H9 (cell line): ENCODE data around the gene SART1. TPM values are rescaled to one million over a fixed set of nuclear protein-coding genes. Genes with fewer than 3 reads are reported as not detected.
"Not testable (repeated sequence)": the region's sequence is repeated elsewhere in the genome, so short reads cannot be mapped to it uniquely, and the experiment has no call there.

Experiments used
- DNase-seq: peaks from one replicate; pipeline ENCODE4 v3.0.0-alpha.2; 2017
- H2AFZ ChIP-seq: one replicate; pipeline ENCODE4 v1.6.1; 2013; ENCODE audit warnings: mild to moderate bottlenecking, low read length, control low read depth, moderate library complexity
- H2AK5ac ChIP-seq: 2 replicates; pipeline ENCODE4 v1.6.1; 2013; ENCODE audit warnings: low read length, control low read depth, mixed read lengths; ENCODE audit not compliant: insufficient read length
- H2BK120ac ChIP-seq: one replicate; pipeline ENCODE4 v1.6.1; 2013; ENCODE audit warnings: low read depth, mild to moderate bottlenecking, low read length, control low read depth, inconsistent platforms; ENCODE audit not compliant: poor library complexity, severe bottlenecking
- H2BK12ac ChIP-seq: 2 replicates; pipeline ENCODE4 v1.6.1; 2013; ENCODE audit warnings: low read length, control low read depth, mixed read lengths, low read depth; ENCODE audit not compliant: insufficient read length
- H2BK15ac ChIP-seq: 2 replicates; pipeline ENCODE4 v1.6.1; 2013; ENCODE audit warnings: low read depth, low read length, control low read depth
- H2BK20ac ChIP-seq: one replicate; pipeline ENCODE4 v1.6.1; 2013; ENCODE audit warnings: low read depth, mild to moderate bottlenecking, low read length, control low read depth, inconsistent platforms; ENCODE audit not compliant: poor library complexity, severe bottlenecking
- H2BK5ac ChIP-seq: 2 replicates; pipeline ENCODE4 v1.6.1; 2013; ENCODE audit warnings: low read length, control low read depth, mixed read lengths; ENCODE audit not compliant: insufficient read length
- H3K14ac ChIP-seq: 2 replicates; pipeline ENCODE4 v1.6.1; 2013; ENCODE audit warnings: low read length, control low read depth; ENCODE audit not compliant: insufficient read depth
- H3K18ac ChIP-seq: 2 replicates; pipeline ENCODE4 v1.6.1; 2013; ENCODE audit warnings: low read depth, mild to moderate bottlenecking, mixed read lengths, low read length, control low read depth; ENCODE audit not compliant: insufficient read length
- H3K23ac ChIP-seq: 2 replicates; pipeline ENCODE4 v1.6.1; 2013; ENCODE audit warnings: low read length, control low read depth, mixed read lengths, low read depth; ENCODE audit not compliant: insufficient read length
- H3K23me2 ChIP-seq: 2 replicates; pipeline ENCODE4 v1.6.1; 2013; ENCODE audit warnings: low read depth, mild to moderate bottlenecking, mixed read lengths, low read length, control low read depth; ENCODE audit not compliant: insufficient read length, poor library complexity, severe bottlenecking
- H3K27ac ChIP-seq: 2 replicates; pipeline ENCODE4 v1.5.1; 2013; ENCODE audit warnings: low read length, control low read depth, mixed read lengths, low read depth; ENCODE audit not compliant: insufficient read length
- H3K27me3 ChIP-seq: 2 replicates; pipeline ENCODE4 v1.6.1; 2013; ENCODE audit warnings: low read length, control low read depth, inconsistent platforms; ENCODE audit not compliant: insufficient read depth
- H3K4ac ChIP-seq: 2 replicates; pipeline ENCODE4 v1.6.1; 2013; ENCODE audit warnings: low read depth, mild to moderate bottlenecking, control low read depth, inconsistent platforms, low read length, moderate library complexity
- H3K4me1 ChIP-seq: 2 replicates; pipeline ENCODE4 v1.6.1; 2013; ENCODE audit warnings: low read length, control low read depth, inconsistent platforms; ENCODE audit not compliant: insufficient read depth
- H3K4me2 ChIP-seq: 2 replicates; pipeline ENCODE4 v1.6.1; 2013; ENCODE audit warnings: low read length, control low read depth, mixed read lengths; ENCODE audit not compliant: insufficient read length, insufficient read depth
- H3K56ac ChIP-seq: 2 replicates; pipeline ENCODE4 v1.6.1; 2013; ENCODE audit warnings: low read depth, mild to moderate bottlenecking, mixed read lengths, low read length, control low read depth; ENCODE audit not compliant: insufficient read length
- H3K79me1 ChIP-seq: 2 replicates; pipeline ENCODE4 v1.6.1; 2013; ENCODE audit warnings: low read depth, mild to moderate bottlenecking, moderate library complexity, low read length, control low read depth, inconsistent platforms; ENCODE audit not compliant: insufficient read depth, poor library complexity, severe bottlenecking
- H3K79me2 ChIP-seq: 2 replicates; pipeline ENCODE4 v1.6.1; 2013; ENCODE audit warnings: low read length, control low read depth, inconsistent platforms; ENCODE audit not compliant: insufficient read depth
- H3K9ac ChIP-seq: 2 replicates; pipeline ENCODE4 v1.6.1; 2013; ENCODE audit warnings: low read length, control low read depth, mixed read lengths; ENCODE audit not compliant: insufficient read length; ENCODE audit errors: extremely low read depth
- H3K9me3 ChIP-seq: one replicate; pipeline ENCODE4 v1.6.1; 2013; ENCODE audit warnings: low read depth, low read length, inconsistent platforms; ENCODE audit not compliant: control insufficient read depth
- H3T11ph ChIP-seq: one replicate; pipeline ENCODE4 v1.6.1; 2013; ENCODE audit warnings: mild to moderate bottlenecking, low read length, control low read depth, inconsistent platforms
- H4K20me1 ChIP-seq: one replicate; pipeline ENCODE4 v1.6.1; 2013; ENCODE audit not compliant: control insufficient read depth, insufficient read length, insufficient read depth
- H4K5ac ChIP-seq: 2 replicates; pipeline ENCODE4 v1.6.1; 2013; ENCODE audit warnings: low read depth, mild to moderate bottlenecking, mixed read lengths, low read length, control low read depth; ENCODE audit not compliant: insufficient read length
- H4K8ac ChIP-seq: replicated peaks from 2 replicates; pipeline ENCODE4 v1.6.1; 2013; ENCODE audit warnings: low read length, control low read depth, mixed read lengths, low read depth; ENCODE audit not compliant: insufficient read length
- H4K91ac ChIP-seq: 2 replicates; pipeline ENCODE4 v1.6.1; 2013; ENCODE audit warnings: low read depth, mild to moderate bottlenecking, moderate library complexity, mixed read lengths, low read length, control low read depth; ENCODE audit not compliant: insufficient read length
- H3K27ac Mint-ChIP-seq, 3 experiments: 2 replicates in 2 of 3; 3 replicates in 1 of 3; pipeline ENCODE4 v1.8.0; 2020 to 2021; ENCODE audit warnings: mixed read lengths in 3 of 3, mild to moderate bottlenecking in 1 of 3, moderate library complexity in 1 of 3
- H3K27me3 Mint-ChIP-seq: 2 replicates; pipeline ENCODE4 v1.8.0; 2021; ENCODE audit warnings: low read depth, mild to moderate bottlenecking, moderate library complexity, mixed read lengths
- H3K36me3 Mint-ChIP-seq, 3 experiments: 2 replicates in 2 of 3; 3 replicates in 1 of 3; pipeline ENCODE4 v1.8.0; 2020 to 2021; ENCODE audit warnings: low read depth in 3 of 3, mixed read lengths in 3 of 3; ENCODE audit not compliant: insufficient read depth in 1 of 3
- H3K4me1 Mint-ChIP-seq, 2 experiments: 2 replicates each; pipeline ENCODE4 v1.8.0; 2020; ENCODE audit warnings: mixed read lengths in 2 of 2
- H3K4me3 Mint-ChIP-seq, 2 experiments: 2 replicates in 1 of 2; 3 replicates in 1 of 2; pipeline ENCODE4 v1.8.0; 2020 to 2021; ENCODE audit warnings: mild to moderate bottlenecking in 2 of 2, mixed read lengths in 2 of 2, moderate library complexity in 1 of 2
- H3K9me3 Mint-ChIP-seq, 2 experiments: 2 replicates in 1 of 2; 3 replicates in 1 of 2; pipeline ENCODE4 v1.8.0; 2020; ENCODE audit warnings: mild to moderate bottlenecking in 2 of 2, mixed read lengths in 2 of 2, moderate library complexity in 1 of 2
- CTCF ChIP-seq: fragments of 200-600 bp; sonication (generic); conservative IDR thresholded peaks from 3 replicates; pipeline ENCODE4 v1.8.0; 2021; ENCODE audit warnings: antibody characterized with exemption, mild to moderate bottlenecking
- WGBS: extraction: QIAGEN DNeasy Blood & Tissue Kit; methylation state at CpG from one replicate; pipeline ENCODE4 v1.1.7; 2013; ENCODE audit warnings: missing lambda C conversion rate, low lambda C conversion rate, mixed read lengths; ENCODE audit not compliant: insufficient read length; ENCODE audit errors: extremely low coverage; 5-methylcytosine and 5-hydroxymethylcytosine counted together
- total RNA-seq: library from RNA; stranded (reverse); gene quantifications from 2 replicates; pipeline ENCODE4 v1.2.1, GENCODE V29; 2021

Gene SART1
- total RNA-seq, 1 experiment from 2014 or later: 52.0 TPM

DNA sequence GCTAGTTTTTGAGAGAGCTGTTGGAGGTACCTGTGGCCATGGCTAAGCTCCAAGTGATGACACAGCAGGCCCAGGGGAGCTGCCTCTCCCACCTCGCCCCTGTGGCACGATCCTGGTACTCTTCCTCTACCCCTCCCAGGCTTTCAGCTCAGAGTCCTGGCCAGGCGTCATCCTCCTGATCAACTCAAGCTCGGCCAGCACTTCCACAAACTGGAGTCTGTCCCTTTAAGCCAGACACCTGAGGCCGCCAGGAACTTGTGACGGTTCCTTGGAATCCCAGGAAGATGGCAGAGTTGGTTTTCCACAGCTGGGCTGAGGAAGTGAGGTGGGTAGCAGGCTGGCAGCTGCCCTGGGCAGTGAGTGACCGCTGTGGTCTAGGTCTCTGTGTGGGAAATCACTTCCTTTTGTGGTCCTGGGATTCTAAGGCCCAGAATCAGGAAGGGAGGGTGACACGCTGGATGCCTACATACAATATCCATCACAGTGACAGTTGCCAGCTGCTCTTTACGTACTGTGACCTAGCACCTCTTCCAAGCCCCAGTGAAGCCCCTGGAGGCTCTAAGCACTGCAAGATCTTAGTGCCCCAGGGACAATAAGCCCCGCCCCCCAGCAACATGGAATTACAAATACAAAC is 47.1 kb downstream of the SART1 start:
- peaks cover 16 to 30% of the 10 kb centered on the region in 2 experiments for H3K4me1 Mint-ChIP-seq
- TF ChIP-seq CTCF: no peak
- no peak overlapping the region for H3K18ac ChIP-seq
- H3K79me2 ChIP-seq: no peaks in the 10 kb centered on the region
- H4K5ac ChIP-seq: no peak overlapping the region
- WGBS: no CpG with 5 or more reads among the region's 10 CpGs
- H3K27ac Mint-ChIP-seq: no peak overlapping the region; a peak in 1 of 7 replicates
- H3K4ac ChIP-seq: no peak overlapping the region
- no peaks in the 10 kb centered on the region for H3K4me1 ChIP-seq
- no peak overlapping the region for H3K9ac ChIP-seq
- H3K4me3 Mint-ChIP-seq: no peak overlapping the region
- H3K27me3 Mint-ChIP-seq: no peaks in the 10 kb centered on the region; the same call in 1 of the 2 replicates
- no peaks in the 10 kb centered on the region for H3K9me3 Mint-ChIP-seq
- no peak overlapping the region for H4K8ac ChIP-seq
- no peak overlapping the region for H2AK5ac ChIP-seq
- no peak overlapping the region for H2BK15ac ChIP-seq
- H3K27me3 ChIP-seq: peaks cover 4% of the 10 kb centered on the region; the same call in 1 of the 2 replicates
- no peak overlapping the region for H2BK5ac ChIP-seq
- H3K14ac ChIP-seq: no peak overlapping the region
- no peak overlapping the region for H2BK12ac ChIP-seq
- H3K23me2 ChIP-seq: peaks cover 5% of the 10 kb centered on the region
- H2BK120ac ChIP-seq: no peak overlapping the region
- no peaks in the 10 kb centered on the region for H3K79me1 ChIP-seq
- H3K27ac ChIP-seq: no peak overlapping the region
- no peak overlapping the region for H4K91ac ChIP-seq
- no peak overlapping the region for H2AFZ ChIP-seq
- H3T11ph ChIP-seq: no peak overlapping the region
- peaks cover 5 to 23% (median 17%) of the 10 kb centered on the region in 3 experiments; a peak in 5 of 7 replicates for H3K36me3 Mint-ChIP-seq
- no peaks in the 10 kb centered on the region for H4K20me1 ChIP-seq
- H3K4me2 ChIP-seq: no peak overlapping the region
- no peak overlapping the region for H3K23ac ChIP-seq
- no peaks in the 10 kb centered on the region for H3K9me3 ChIP-seq
- no peak for DNase-seq
- no peak overlapping the region for H2BK20ac ChIP-seq
- H3K56ac ChIP-seq: no peak overlapping the region

- H2BK5ac ChIP-seq, H4K91ac ChIP-seq, H3K9me3 Mint-ChIP-seq, H2BK12ac ChIP-seq, H3K4me3 Mint-ChIP-seq, H3K79me2 ChIP-seq, H4K20me1 ChIP-seq, H3K27me3 ChIP-seq, H3K27ac Mint-ChIP-seq, H3K9ac ChIP-seq, H2BK120ac ChIP-seq, H2BK20ac ChIP-seq, H3K9me3 ChIP-seq, H3K18ac ChIP-seq, H3K4me1 ChIP-seq, H3K23ac ChIP-seq, H3K4ac ChIP-seq, H2BK15ac ChIP-seq, DNase-seq, H3T11ph ChIP-seq, H4K5ac ChIP-seq, H3K27ac ChIP-seq, H3K4me2 ChIP-seq, H2AFZ ChIP-seq, H3K14ac ChIP-seq, H3K27me3 Mint-ChIP-seq, H2AK5ac ChIP-seq, H4K8ac ChIP-seq, H3K79me1 ChIP-seq, H3K56ac ChIP-seq, H3K23me2 ChIP-seq: not testable (repeated sequence)
- Mint-ChIP-seq H3K4me1 (peaks cover 16 to 30% of the 10 kb centered on the region in 2 experiments), H3K36me3 (peaks cover 0 to 11% (median 3%) of the 10 kb centered on the region in 3 experiments; a peak in 4 of 7 replicates)
- no CpG with 5 or more reads among the region's 4 CpGs for WGBS
Observed at GRCh38 chr11:66010036-66010435, 48.5 kb downstream of the SART1 start.
